ENCODE results near the gene TM4SF18. TPM values are rescaled to one million over a fixed set of nuclear protein-coding genes. Genes with fewer than 3 reads are reported as not detected.

Gene TM4SF18
- total RNA-seq, 1 experiment from 2014 or later, result 0.34 TPM

- ChIA-PET POLR2A (no interaction called here), RAD21 (ENCODE audit: low non-redundant PET in 1 of 2, low total read pairs in 2 of 2, uncharacterized antibody in 2 of 2, unreplicated experiment in 2 of 2) (no interaction called here), CTCF (interaction anchor here (1.1 kb wide), 1 partner anchor 149 kb away, joined by 4 read pairs; no protein-coding TSS in a partner anchor)
- no peaks in the 10 kb centered on the region for H3K79me2 ChIP-seq (ENCODE audit: insufficient read depth, low read length)
- H3K4me3 ChIP-seq (replicated peaks in 1 of 2; ENCODE audit: low read depth in 1 of 2, low read length in 2 of 2), result no peak overlapping the region
- no TSS peak for BruUV-seq (replicated peaks)
- intact Hi-C loops (cut with micrococcal nuclease), result loop anchor here (5.0 kb wide), 1 partner anchor 412 kb away; no protein-coding TSS in a partner anchor
- no peak for TF ChIP-seq ZFX (IDR thresholded peaks at IDR 0.05)
- TF ChIP-seq POLR2AphosphoS5 (IDR thresholded peaks at IDR 0.05; ENCODE audit: low read depth, low read length), result no peak
- TF ChIP-seq TCF7L2 (IDR thresholded peaks at IDR 0.05; ENCODE audit: borderline replicate concordance, extremely low read depth, insufficient read depth, insufficient read length), result no peak
- no peak for TF ChIP-seq ELF1 (IDR thresholded peaks at IDR 0.05; ENCODE audit: borderline replicate concordance, low read depth)
- TF ChIP-seq, protein P1, sequence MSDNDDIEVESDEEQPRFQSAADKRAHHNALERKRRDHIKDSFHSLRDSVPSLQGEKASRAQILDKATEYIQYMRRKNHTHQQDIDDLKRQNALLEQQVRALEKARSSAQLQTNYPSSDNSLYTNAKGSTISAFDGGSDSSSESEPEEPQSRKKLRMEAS (IDR thresholded peaks at IDR 0.05), result no peak
- TF ChIP-seq CTCF (IDR thresholded peaks at IDR 0.05 in 2 of 3, conservative IDR thresholded peaks at IDR 0.05 in 1 of 3; ENCODE audit: borderline replicate concordance in 1 of 3, insufficient read depth in 1 of 3, low read depth in 2 of 3, low read length in 2 of 3), result no peak
- TF ChIP-seq ZNF274 (IDR thresholded peaks at IDR 0.05; ENCODE audit: low read depth, low read length), result no peak
- TF ChIP-seq SP1 (IDR thresholded peaks at IDR 0.05; ENCODE audit: low read depth), result no peak
- no peak for TF ChIP-seq EZH2 (IDR thresholded peaks at IDR 0.05)
- no peak for TF ChIP-seq EZH2phosphoT487 (IDR thresholded peaks at IDR 0.05; ENCODE audit: borderline replicate concordance)
- TF ChIP-seq RAD21 (IDR thresholded peaks at IDR 0.05; ENCODE audit: low read depth), result no peak
- TF ChIP-seq CEBPB (IDR thresholded peaks at IDR 0.05; ENCODE audit: low read depth), result no peak
- H3K27me3 ChIP-seq (ENCODE audit: insufficient read depth, low read length), result no peaks in the 10 kb centered on the region
- H3K27ac ChIP-seq (ENCODE audit: low read depth, low read length), result no peak overlapping the region
- H2AFZ ChIP-seq (ENCODE audit: low read depth, low read length, poor library complexity, severe bottlenecking), result no peak overlapping the region
- no peaks in the 10 kb centered on the region for H3K9me2 ChIP-seq (ENCODE audit: insufficient read depth)
- DNase-seq (ENCODE audit: low read depth, low spot score) (no peak), ATAC-seq (no peak)
- no peaks in the 10 kb centered on the region for H3K4me1 ChIP-seq (ENCODE audit: control insufficient read depth in 1 of 2, insufficient read depth in 2 of 2, low read length in 2 of 2)
- no peaks in the 10 kb centered on the region for H3K9me3 ChIP-seq (ENCODE audit: control insufficient read depth in 1 of 2, insufficient read depth in 1 of 2, low read depth in 1 of 2, low read length in 2 of 2)
- H4K20me1 ChIP-seq (ENCODE audit: insufficient read depth), result no peaks in the 10 kb centered on the region
- no peak overlapping the region for H3K9ac ChIP-seq (ENCODE audit: low read length)
- H3K36me3 ChIP-seq (ENCODE audit: control insufficient read depth in 1 of 2, insufficient read depth in 2 of 2, low read length in 2 of 2), result no peaks in the 10 kb centered on the region
- H3K4me2 ChIP-seq (ENCODE audit: low read length), result no peak overlapping the region
Observed at GRCh38 chr3:149269687-149270086, 63.7 kb downstream of the TM4SF18 start.

Other genes starting within 250 kb of the TM4SF18 start
- gene HLTF, start 247.1 kb downstream of the TM4SF18 start, total RNA-seq (2021; ENCODE audit: unreplicated experiment), result 73.4 TPM
- gene HPS3, start 204.0 kb downstream of the TM4SF18 start, total RNA-seq (2021; ENCODE audit: unreplicated experiment), result 17.1 TPM
- 0.52 TPM for gene CP, start 111.8 kb downstream of the TM4SF18 start, total RNA-seq (2021; ENCODE audit: unreplicated experiment)
- gene TM4SF1, start 44.0 kb upstream of the TM4SF18 start, total RNA-seq (2021; ENCODE audit: unreplicated experiment), result 0.66 TPM
- gene TM4SF4, start 141.1 kb upstream of the TM4SF18 start, total RNA-seq (2021; ENCODE audit: unreplicated experiment), result 0.91 TPM

Measured in HCT116 (cell line).